HG03439 (cell line): ENCODE results near the gene CDK10.
"Not testable (repeated sequence)": the region's sequence is repeated elsewhere in the genome, so short reads cannot be mapped to it uniquely, and the experiment has no call there.

ENCODE experiments used
- ATAC-seq: cut with Tn5 transposase; IDR thresholded peaks from one replicate; pipeline ENCODE4 v1.9.1; 2021; ENCODE audit warnings: mild to moderate bottlenecking, moderate library complexity; ENCODE audit not compliant: unreplicated experiment

CDK10 gene

DNA sequence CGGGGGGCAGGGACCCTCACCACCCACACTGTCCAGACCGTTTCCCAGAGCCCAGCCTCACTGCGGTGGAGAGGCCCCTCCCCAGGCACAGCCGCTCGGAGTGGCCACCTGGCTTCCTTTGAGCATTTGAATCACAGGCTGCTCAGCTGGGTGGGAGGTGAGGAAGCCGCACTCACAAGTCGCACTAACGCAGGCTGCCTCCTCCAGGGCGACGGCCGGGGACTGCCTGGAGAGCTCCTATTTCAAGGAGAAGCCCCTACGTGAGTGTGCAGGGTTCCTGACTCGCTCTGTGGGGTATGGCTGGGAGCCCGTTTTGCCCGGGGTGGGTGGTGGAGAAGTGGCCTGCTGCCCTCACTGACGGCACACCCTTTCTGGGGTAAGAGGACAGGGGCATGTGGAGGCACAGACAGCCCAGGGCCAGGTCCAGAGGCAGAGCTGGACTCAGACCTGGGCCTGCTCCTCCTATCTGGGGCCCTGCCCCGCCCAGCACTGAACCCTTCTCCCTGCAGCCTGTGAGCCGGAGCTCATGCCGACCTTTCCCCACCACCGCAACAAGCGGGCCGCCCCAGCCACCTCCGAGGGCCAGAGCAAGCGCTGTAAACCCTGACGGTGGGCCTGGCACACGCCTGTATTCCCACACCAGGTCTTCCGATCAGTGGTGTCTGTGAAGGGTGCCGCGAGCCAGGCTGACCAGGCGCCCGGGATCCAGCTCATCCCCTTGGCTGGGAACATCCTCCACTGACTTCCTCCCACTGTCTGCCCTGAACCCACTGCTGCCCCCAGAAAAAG, 8.8 kb downstream of the CDK10 start:
- ATAC-seq = no peak

DNA sequence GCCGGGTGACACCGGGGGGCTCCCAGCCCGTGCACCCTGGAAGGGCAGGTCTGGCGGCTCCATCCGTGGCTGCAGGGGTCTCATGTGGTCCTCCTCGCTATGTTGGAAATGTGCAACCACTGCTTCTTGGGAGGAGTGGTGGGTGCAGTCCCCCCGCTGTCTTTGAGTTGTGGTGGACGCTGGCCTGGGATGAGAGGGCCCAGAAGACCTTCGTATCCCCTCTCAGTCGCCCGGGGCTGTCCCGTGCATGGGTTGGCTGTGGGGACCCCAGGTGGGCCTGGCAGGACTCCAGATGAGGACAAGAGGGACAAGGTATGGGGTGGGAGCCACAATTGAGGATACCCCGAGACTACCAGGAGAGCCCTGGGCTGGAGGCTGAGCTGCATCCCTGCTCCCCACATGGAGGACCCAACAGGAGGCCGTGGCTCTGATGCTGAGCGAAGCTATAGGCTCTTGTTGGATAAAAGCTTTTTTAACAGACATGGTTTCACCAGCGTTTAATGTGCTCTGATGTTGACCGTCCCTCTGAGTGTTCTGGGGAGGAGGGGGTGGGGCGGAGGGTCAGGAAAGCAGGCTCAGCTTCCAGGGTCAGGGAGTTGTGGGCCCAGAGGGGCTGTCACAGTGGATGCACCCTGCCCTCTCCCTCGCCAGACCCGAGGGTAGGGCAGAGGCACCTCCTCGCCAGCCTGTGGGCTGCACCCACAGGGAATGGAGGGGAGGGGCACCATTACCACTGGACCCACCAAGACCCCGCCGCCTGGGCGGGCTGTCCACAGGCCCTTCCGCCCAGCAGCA, 9.6 kb downstream of the CDK10 start:
- no peak for ATAC-seq

DNA sequence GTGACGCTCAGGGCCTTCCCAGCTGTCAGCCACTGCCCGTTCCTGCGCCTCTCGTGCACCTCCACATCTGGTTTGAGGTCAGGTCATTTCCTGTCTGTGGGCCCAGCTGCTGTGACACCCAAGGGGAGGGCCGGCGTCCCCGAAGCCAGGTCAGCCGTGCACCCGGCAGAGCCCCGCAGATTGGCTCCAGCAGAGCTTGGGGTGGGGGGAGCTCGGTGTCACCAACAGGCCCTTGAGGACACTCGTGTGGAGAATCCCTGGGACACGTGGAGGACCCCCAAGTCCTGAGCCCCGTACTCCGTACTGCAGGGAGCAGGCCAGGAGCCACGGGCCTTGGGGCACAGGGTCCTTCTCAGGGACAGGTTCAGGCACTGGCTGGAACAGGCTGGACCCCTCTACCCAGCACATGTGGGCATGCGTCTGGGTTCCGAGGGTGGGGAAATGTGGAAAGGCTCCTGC, 10.2 kb downstream of the CDK10 start:
- ATAC-seq = no peak

GRCh38 chr16:89697161-89697615, 10.7 kb downstream of the CDK10 start:
- ATAC-seq = no peak

DNA sequence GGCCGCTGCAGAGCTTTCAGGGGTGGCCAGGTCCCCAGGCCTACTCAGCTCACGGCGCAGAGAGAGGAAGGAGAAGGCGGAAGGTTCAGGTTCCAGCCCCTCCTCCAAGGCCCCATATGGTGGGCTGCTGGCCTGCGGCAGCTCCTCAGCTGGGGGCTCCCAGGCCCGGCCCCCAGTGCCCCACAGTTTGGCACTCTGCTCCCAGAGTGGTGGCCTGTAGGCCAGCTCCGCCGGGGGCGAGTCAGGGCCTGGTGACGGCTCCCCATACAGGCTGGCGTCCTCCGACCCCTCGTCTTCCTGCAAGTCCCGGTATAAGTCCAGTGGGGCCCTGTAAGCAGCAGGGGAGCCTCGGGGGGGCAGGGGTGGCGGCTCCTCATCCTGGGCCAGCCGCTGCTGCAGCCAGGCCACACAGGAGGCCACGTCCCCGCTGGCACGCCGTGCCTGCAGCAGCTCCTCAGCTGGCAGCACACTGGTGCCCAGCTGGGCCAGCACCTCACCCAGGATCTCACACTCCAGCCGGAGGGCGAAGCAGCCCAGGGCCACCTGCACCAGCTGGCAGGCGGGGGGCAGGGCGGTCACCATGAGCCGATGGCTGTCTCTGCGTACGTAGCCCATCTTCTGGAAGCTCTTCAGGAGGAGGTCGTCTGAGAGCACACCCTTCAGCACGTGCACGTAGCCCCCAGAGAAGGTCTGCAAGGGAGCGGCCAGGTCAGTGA, 11.3 kb downstream of the CDK10 start:
- ATAC-seq = no peak

GRCh38 chr16:89698717-89699116, 12.2 kb downstream of the CDK10 start:
- ATAC-seq = not testable (repeated sequence)

- ATAC-seq = not testable (repeated sequence)
Observed at GRCh38 chr16:89699629-89700099, 13.2 kb downstream of the CDK10 start.

DNA sequence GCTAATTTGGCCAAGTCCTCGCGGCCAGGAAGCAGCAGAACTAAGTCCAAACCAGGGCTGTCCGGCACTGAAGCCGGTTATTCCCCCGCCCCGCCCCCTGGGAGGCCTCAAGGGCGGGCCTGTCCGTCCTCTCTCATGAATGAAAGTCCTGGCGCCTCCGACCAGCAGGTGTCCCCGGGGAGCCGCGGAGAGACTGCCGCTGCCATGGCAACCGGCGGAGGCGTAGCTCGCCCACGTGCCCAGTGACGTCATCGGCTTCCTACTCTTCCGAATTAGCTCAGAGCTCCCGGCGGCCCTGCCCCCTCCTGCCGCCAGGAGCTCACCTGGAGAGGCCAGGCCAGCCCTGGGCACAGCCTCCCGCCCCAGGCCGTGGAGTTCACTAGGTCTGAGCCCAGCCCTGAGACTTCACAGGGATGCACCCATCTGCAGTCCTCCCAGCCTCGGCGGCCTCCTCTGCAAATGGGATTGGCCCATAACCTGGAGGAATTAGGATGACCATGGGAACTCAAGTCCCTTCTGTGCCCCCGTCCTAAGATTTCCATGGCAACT, 13.7 kb downstream of the CDK10 start:
- ATAC-seq = peak; percentile 46

- peak; percentile 2 for ATAC-seq
Observed at GRCh38 chr16:89700649-89701424, 14.3 kb downstream of the CDK10 start.

- peak; percentile 62 for ATAC-seq
Observed at GRCh38 chr16:89701425-89702406, 15.2 kb downstream of the CDK10 start, which contains the start of gene SPATA2L. Gene SPATA2L, minus strand, starts transcription at chr16:89701705. Its CDS starts 473 bp downstream, at chr16:89701232.

- ATAC-seq = no peak
Observed at GRCh38 chr16:89704281-89704680, 17.8 kb downstream of the CDK10 start.

DNA sequence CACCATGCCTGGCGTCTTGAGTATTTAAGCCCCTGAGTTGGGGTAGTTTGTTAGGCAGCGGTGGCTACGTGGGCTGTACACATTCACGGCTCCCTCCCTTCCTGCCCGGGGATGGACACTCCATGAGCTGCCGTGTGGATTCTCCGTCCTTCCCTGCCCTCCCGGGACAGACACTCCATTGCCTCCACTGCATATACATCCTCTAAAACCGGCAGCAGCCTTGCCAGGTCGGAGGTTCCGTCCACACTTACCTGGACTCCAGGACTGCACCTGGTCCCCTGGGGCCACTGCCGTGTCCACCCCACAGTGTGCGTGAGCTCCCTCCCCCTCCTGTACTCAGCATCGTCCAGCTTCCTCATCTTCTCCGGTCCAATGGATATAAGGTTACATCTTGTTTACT, 18.5 kb downstream of the CDK10 start:
- no peak for ATAC-seq

GRCh38 chr16:89706518-89707260, 20.2 kb downstream of the CDK10 start:
- ATAC-seq = no peak

- no peak for ATAC-seq
Observed at GRCh38 chr16:89707695-89708094, 21.2 kb downstream of the CDK10 start.

GRCh38 chr16:89708481-89708931, 22.0 kb downstream of the CDK10 start:
- no peak for ATAC-seq

GRCh38 chr16:89709166-89709565, 22.7 kb downstream of the CDK10 start:
- ATAC-seq = no peak

- no peak for ATAC-seq
Observed at GRCh38 chr16:89709716-89710432, 23.4 kb downstream of the CDK10 start.
